Loucy (cell line): ENCODE measurements around the gene PSMD11.

Experiments
- H2AFZ ChIP-seq: fragments of 200-600 bp; sonication (generic); 2 replicates; pipeline ENCODE4 v1.6.0; 2016; ENCODE audit warnings: antibody characterized with exemption, mild to moderate bottlenecking, low read length, moderate library complexity
- H3F3A ChIP-seq: fragments of 200-600 bp; 2 replicates; pipeline ENCODE4 v1.6.0; 2016; ENCODE audit warnings: antibody characterized with exemption, low read depth, mild to moderate bottlenecking
- H3K27me3 ChIP-seq: fragments of 200-600 bp; sonication (generic); 2 replicates; pipeline ENCODE4 v1.6.1; 2014; ENCODE audit warnings: low read length, mild to moderate bottlenecking; ENCODE audit not compliant: insufficient read depth, poor library complexity, severe bottlenecking
- H3K36me3 ChIP-seq: fragments of 200-600 bp; sonication (generic); 2 replicates; pipeline ENCODE4 v1.6.1; 2016; ENCODE audit warnings: low read length; ENCODE audit not compliant: insufficient read depth
- H3K4me1 ChIP-seq: fragments of 200-600 bp; sonication (generic); 2 replicates; pipeline ENCODE4 v1.5.1; 2014; ENCODE audit warnings: low read length, mild to moderate bottlenecking; ENCODE audit not compliant: insufficient read depth, poor library complexity, severe bottlenecking
- H3K4me2 ChIP-seq: fragments of 200-600 bp; sonication (generic); 2 replicates; pipeline ENCODE4 v1.6.0; 2014; ENCODE audit warnings: antibody characterized with exemption, low read length, low read depth, mild to moderate bottlenecking; ENCODE audit not compliant: poor library complexity, severe bottlenecking
- H3K4me3 ChIP-seq: fragments of 200-600 bp; sonication (generic); 2 replicates; pipeline ENCODE4 v1.5.1; 2014; ENCODE audit warnings: low read length, mild to moderate bottlenecking, mixed read lengths; ENCODE audit not compliant: poor library complexity, severe bottlenecking
- H3K79me2 ChIP-seq: fragments of 200-600 bp; sonication (generic); 2 replicates; pipeline ENCODE4 v1.6.1; 2014; ENCODE audit warnings: low read length; ENCODE audit not compliant: insufficient read depth
- H3K9ac ChIP-seq: fragments of 200-600 bp; sonication (generic); 2 replicates; pipeline ENCODE4 v1.6.0; 2014; ENCODE audit warnings: mild to moderate bottlenecking, low read depth, low read length, moderate library complexity; ENCODE audit not compliant: poor library complexity, severe bottlenecking
- H3K9me2 ChIP-seq: fragments of 200-600 bp; sonication (generic); replicated peaks from 2 replicates; pipeline ENCODE4 v1.6.1; 2016; ENCODE audit warnings: low read depth, low read length, mixed read lengths
- H3K9me3 ChIP-seq: fragments of 200-600 bp; sonication (generic); 2 replicates; pipeline ENCODE4 v1.6.1; 2014; ENCODE audit warnings: mild to moderate bottlenecking, antibody characterized with exemption, low read length, low read depth; ENCODE audit not compliant: insufficient read depth
- H4K20me1 ChIP-seq: fragments of 200-600 bp; sonication (generic); 2 replicates; pipeline ENCODE4 v1.6.0; 2014; ENCODE audit warnings: antibody characterized with exemption, low read length, mild to moderate bottlenecking; ENCODE audit not compliant: insufficient read depth, poor library complexity, severe bottlenecking
- CTCF ChIP-seq: fragments of 200-600 bp; sonication (generic); conservative IDR thresholded peaks from 2 replicates; pipeline ENCODE4 v1.5.1; 2014; ENCODE audit warnings: mild to moderate bottlenecking, antibody characterized with exemption, low read length
- EZH2phosphoT487 ChIP-seq: fragments of 200-600 bp; IDR thresholded peaks from 2 replicates; pipeline ENCODE4 v1.6.1; 2018; ENCODE audit warnings: antibody characterized with exemption, mild to moderate bottlenecking, moderate library complexity, borderline replicate concordance

PSMD11 gene

GRCh38 chr17:32493571-32493970 is 49.3 kb downstream of the PSMD11 start:
- Histone ChIP-seq H3K36me3 (no peaks in the 10 kb centered on the region), H3K79me2 (no peaks in the 10 kb centered on the region), H2AFZ (no peak overlapping the region), H3K9me3 (no peaks in the 10 kb centered on the region), H3F3A (no peaks in the 10 kb centered on the region), H3K4me2 (no peak overlapping the region), H3K9ac (no peak overlapping the region), H3K4me3 (no peak overlapping the region), H3K9me2 (no peaks in the 10 kb centered on the region), H4K20me1 (no peaks in the 10 kb centered on the region), H3K4me1 (no peaks in the 10 kb centered on the region), H3K27me3 (no peaks in the 10 kb centered on the region)
- TF ChIP-seq CTCF: no peak

- Histone ChIP-seq H3K4me1 (no peaks in the 10 kb centered on the region), H2AFZ (no peak overlapping the region), H3K4me3 (no peak overlapping the region), H4K20me1 (no peaks in the 10 kb centered on the region), H3K9me3 (no peaks in the 10 kb centered on the region), H3K9ac (no peak overlapping the region), H3K79me2 (no peaks in the 10 kb centered on the region), H3K27me3 (no peaks in the 10 kb centered on the region), H3K9me2 (no peaks in the 10 kb centered on the region), H3F3A (no peaks in the 10 kb centered on the region), H3K4me2 (no peak overlapping the region), H3K36me3 (no peaks in the 10 kb centered on the region)
- TF ChIP-seq EZH2phosphoT487: no peak
These were observed 49.7 kb downstream of the PSMD11 start for GRCh38 chr17:32493976-32494513.

DNA sequence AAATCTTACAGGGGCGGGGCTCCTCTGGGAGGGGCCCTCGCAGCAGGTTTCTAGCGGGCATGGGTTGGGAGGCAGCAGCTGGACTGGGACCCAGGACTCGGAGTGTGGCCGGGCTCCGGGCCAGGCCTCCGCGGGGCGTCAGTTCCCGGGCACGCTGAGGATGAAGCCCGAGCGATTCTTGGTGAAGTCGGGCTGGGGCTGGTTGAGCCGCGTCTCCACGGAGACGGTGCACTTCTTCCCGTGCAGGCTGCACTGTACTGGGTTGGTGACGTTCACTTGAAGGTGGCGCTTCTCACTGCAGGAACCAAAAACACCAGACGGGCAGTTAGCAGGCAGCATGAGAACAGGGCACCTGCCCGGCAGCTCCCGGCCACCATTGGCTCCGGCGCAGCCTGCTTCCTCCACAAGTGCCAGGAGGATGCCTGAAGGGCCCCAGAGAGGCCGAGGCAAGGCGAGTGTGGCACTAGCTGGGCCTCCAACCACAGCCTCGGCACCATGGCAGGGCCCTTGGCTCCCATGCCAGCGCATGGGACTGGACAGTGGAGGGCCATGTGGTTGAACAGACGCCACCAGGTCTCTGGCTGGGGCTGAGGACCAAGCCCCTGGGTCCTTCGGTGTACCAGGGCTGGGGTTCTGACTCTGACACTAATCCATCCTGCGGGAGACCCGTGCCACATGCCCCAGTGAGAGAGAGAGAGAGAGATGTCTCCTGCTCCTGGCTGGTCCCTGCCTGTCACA is 50.5 kb downstream of the PSMD11 start:
- H3K4me1 ChIP-seq: no peaks in the 10 kb centered on the region
- H2AFZ ChIP-seq: no peak overlapping the region
- H3K4me2 ChIP-seq: no peak overlapping the region
- H3K36me3 ChIP-seq: no peaks in the 10 kb centered on the region
- H3K9ac ChIP-seq: no peak overlapping the region
- no peaks in the 10 kb centered on the region for H3K9me3 ChIP-seq
- H4K20me1 ChIP-seq: no peaks in the 10 kb centered on the region
- no peaks in the 10 kb centered on the region for H3K79me2 ChIP-seq
- H3K9me2 ChIP-seq: no peaks in the 10 kb centered on the region
- no peaks in the 10 kb centered on the region for H3F3A ChIP-seq
- TF ChIP-seq EZH2phosphoT487 (no peak), CTCF (no peak)
- no peaks in the 10 kb centered on the region for H3K27me3 ChIP-seq
- no peak overlapping the region for H3K4me3 ChIP-seq
